Spinal cord (tissue), 10 donors: Measurements from ENCODE around the gene HJV. TPM values are rescaled to one million over a fixed set of nuclear protein-coding genes. Genes with fewer than 3 reads are reported as not detected.

Experiments
- DNase-seq, 6 donors: peaks; one replicate each; pipeline versions ENCODE4 v3.0.0 to v3.0.0-alpha.2; 2013 to 2015; ENCODE audit warnings: low spot score in 6 of 6, low read depth in 4 of 6
- H3K27ac ChIP-seq: one replicate; pipeline ENCODE4 v1.5.1; 2013; ENCODE audit warnings: low read depth, low read length, control low read depth
- H3K27me3 ChIP-seq: one replicate; pipeline ENCODE4 v1.6.1; 2013; ENCODE audit warnings: low read length; ENCODE audit not compliant: control insufficient read depth, insufficient read depth
- H3K36me3 ChIP-seq: one replicate; pipeline ENCODE4 v1.6.1; 2013; ENCODE audit warnings: low read length; ENCODE audit not compliant: control insufficient read depth, insufficient read depth
- H3K4me1 ChIP-seq: one replicate; pipeline ENCODE4 v1.6.1; 2013; ENCODE audit warnings: low read length; ENCODE audit not compliant: control insufficient read depth, insufficient read depth
- H3K4me3 ChIP-seq: one replicate; pipeline ENCODE4 v1.5.1; 2013; ENCODE audit warnings: low read depth, low read length, control low read depth
- H3K9me3 ChIP-seq: one replicate; pipeline ENCODE4 v1.6.1; 2013; ENCODE audit warnings: low read length; ENCODE audit not compliant: control insufficient read depth, insufficient read depth
- WGBS: methylation state at CpG from one replicate; pipeline ENCODE4 v1.1.5; 2013; ENCODE audit warnings: missing lambda C conversion rate; ENCODE audit not compliant: insufficient coverage; 5-methylcytosine and 5-hydroxymethylcytosine counted together
- polyA plus RNA-seq, 2 donors: library from polyadenylated mRNA; unstranded; fragments of 120-200 nt; gene quantifications; one replicate each; pipeline ENCODE4 v1.2.1, GENCODE V29; 2013; ENCODE audit not compliant: insufficient read length in 2 of 2
- total RNA-seq, 2 donors: library from RNA; depleted of rRNA in 1 of 2; stranded (reverse); fragments of 120-200 nt in 1 of 2; fragments of >200 nt in 1 of 2; gene quantifications; one replicate each; pipeline versions ENCODE4 v1.2.3 to v1.2.4, GENCODE V29; 2013 to 2014
- donor health status: healthy.

The HJV gene
- total and polyA plus RNA-seq, 4 donors = 0.30 to 0.44 TPM; not detected in 2

- Histone ChIP-seq H3K9me3 (no peaks in the 10 kb centered on the region), H3K36me3 (no peaks in the 10 kb centered on the region), H3K4me1 (peaks cover 9% of the 10 kb centered on the region), H3K4me3 (no peak overlapping the region), H3K27me3 (peaks cover 39% of the 10 kb centered on the region), H3K27ac (no peak overlapping the region)
- DNase-seq = no peak
- no CpG with 5 or more reads among the region's 7 CpGs for WGBS
Measured at GRCh38 chr1:146022403-146023127, 1.0 kb upstream of the HJV start.

- 89% methylated on average over 1 of the region's 1 CpG for WGBS
- no peak overlapping the region for H3K27ac ChIP-seq
- H3K27me3 ChIP-seq = peaks cover 39% of the 10 kb centered on the region
- no peaks in the 10 kb centered on the region for H3K36me3 ChIP-seq
- H3K4me1 ChIP-seq = peaks cover 9% of the 10 kb centered on the region
- DNase-seq = no peak
- H3K9me3 ChIP-seq = no peaks in the 10 kb centered on the region
- no peak overlapping the region for H3K4me3 ChIP-seq
Measured at GRCh38 chr1:146021050-146021445, 487 bp downstream of the HJV start.

DNA sequence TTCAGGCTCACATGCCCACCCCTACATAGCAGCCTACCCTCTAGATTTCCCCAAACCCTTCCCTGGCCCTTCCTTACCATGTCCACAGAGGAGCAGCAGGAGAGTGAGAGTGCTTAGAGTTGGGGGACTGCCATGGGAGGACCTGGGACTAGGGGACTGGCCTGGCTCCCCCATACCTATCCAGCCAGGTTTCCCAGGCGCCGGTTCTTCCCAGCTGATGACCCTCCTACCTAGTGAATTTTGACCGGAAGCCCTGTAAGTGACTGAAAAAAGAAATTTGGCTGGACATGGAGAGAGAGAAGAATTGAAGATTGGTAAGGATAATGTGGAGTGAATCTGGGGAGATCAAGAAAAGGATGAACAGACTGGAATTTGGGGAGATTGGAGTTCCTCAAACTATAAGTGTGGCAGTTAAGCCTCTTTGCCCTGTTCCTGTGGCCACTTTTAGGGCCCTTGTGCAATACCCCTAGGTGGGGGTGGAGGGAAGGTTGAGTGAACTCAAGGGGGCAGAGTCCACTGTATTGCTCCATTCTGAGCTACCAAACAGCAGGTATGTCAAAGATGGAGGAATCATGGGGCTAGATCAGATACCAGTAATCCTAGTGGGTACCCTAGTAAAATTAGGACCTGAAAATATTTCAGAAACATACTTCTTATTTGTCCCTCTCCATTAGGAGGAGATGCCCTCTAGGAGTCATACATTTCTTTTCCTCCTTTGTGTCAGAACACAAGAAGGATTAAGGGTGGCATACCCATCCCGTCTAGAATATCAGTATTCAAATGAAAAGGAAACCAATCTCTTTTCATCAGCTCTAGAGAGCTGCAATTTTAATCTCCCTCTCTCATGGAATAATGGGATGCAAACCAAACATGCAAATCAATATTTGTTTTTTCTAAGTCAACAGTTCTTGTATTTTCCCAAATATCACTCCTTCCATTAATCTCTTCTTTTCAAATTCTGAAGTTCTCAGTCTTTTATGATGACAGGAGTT is 1.2 kb downstream of the HJV start:
- peaks cover 39% of the 10 kb centered on the region for H3K27me3 ChIP-seq
- peaks cover 9% of the 10 kb centered on the region for H3K4me1 ChIP-seq
- 81% methylated on average over 1 of the region's 4 CpGs for WGBS
- no peaks in the 10 kb centered on the region for H3K9me3 ChIP-seq
- H3K27ac ChIP-seq = no peak overlapping the region
- no peaks in the 10 kb centered on the region for H3K36me3 ChIP-seq
- no peak for DNase-seq
- no peak overlapping the region for H3K4me3 ChIP-seq

DNA sequence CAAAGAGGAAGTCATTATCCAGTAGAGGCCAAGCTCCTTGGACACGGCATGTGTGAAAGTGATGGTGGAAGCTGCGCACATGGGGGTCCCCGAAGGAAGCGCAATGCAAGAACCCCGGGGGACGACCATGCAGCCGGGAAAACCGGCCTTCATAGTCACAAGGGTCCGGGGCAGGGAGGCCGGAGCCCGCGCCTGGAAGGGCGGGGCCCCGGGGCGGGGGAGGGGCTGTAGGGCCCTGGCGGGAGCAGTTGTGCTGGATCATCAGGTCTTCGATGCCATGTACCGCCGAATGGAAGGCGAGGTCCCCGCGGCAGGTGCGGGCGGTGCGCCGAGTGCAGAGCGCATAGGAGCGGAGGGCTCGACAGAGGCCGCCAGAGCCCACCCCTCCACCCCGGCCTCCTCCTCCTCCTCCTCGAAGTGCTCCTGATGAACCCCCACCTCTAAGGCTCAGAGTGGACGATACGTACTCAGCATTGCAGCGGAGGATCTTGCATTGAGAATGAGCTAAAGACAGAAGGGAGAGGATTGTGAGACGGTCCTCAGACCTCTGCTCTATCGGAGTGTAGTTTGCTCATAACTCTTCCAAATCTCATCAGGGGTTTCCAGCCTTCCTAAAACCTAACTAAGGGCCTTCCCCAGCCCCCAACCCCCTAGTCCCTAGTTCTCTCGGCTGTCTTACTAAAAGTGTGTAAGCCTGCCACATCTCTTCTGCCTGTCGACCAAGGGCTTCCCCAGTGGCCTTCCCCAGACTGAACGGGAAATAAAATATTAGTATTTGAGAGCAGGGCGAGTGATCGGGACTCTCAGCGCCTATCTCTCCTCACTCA is 2.1 kb downstream of the HJV start:
- H3K4me1 ChIP-seq = peaks cover 9% of the 10 kb centered on the region
- H3K27me3 ChIP-seq = peaks cover 39% of the 10 kb centered on the region
- no peak overlapping the region for H3K27ac ChIP-seq
- peak in 1 of 6 donors; percentile 23 for DNase-seq
- peak overlapping the region; percentile 9 for H3K4me3 ChIP-seq
- WGBS = 10% methylated on average over 33 of the region's 43 CpGs
- H3K36me3 ChIP-seq = no peaks in the 10 kb centered on the region
- no peaks in the 10 kb centered on the region for H3K9me3 ChIP-seq

DNA sequence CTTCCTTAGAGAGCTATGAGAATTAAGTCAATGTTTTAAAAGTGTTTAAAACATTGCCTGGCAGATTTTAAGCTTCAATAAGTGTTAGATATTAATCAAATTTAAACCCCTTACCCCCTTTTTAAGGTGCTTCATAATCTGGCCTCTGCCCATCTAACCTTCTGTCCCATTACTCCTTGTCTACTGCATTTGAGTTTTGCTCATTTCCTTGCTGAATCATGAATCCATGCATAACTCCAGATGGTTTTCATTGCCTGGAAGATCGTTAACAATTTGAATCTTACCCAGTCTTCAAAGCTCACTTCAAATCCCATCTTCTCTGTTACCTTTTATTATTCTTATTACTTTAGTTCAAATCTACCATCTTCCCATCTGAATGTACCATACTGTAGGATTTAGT is 4.6 kb downstream of the HJV start:
- Histone ChIP-seq H3K4me3 (no peak overlapping the region), H3K9me3 (no peaks in the 10 kb centered on the region), H3K27ac (no peak overlapping the region), H3K36me3 (no peaks in the 10 kb centered on the region), H3K27me3 (peaks cover 39% of the 10 kb centered on the region), H3K4me1 (peaks cover 9% of the 10 kb centered on the region)
- WGBS = 43% methylated on average over 1 of the region's 1 CpG
- no peak for DNase-seq

DNA sequence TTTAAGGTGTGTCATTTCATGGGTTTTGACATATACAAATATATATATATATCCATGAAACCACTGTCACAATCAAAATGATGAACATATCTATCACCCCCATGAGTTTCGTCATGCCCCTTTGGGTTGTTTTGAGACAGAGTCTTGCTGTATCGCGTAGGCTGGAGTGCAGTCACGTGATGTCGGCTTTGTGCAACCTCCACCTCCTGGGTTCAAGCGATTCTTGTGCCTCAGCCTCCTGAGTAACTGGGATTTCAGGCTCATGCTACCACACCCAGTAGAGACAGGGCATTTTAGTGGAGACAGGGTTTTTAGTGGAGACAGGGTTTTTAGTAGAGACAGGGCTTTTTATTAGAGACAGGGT is 8.0 kb downstream of the HJV start:
- WGBS = 75% methylated on average over 5 of the region's 6 CpGs
- H3K27ac ChIP-seq = no peak overlapping the region
- H3K27me3 ChIP-seq = peaks cover 8% of the 10 kb centered on the region
- H3K36me3 ChIP-seq = no peaks in the 10 kb centered on the region
- H3K4me3 ChIP-seq = no peak overlapping the region
- no peaks in the 10 kb centered on the region for H3K4me1 ChIP-seq
- H3K9me3 ChIP-seq = no peaks in the 10 kb centered on the region
- no peak for DNase-seq

DNA sequence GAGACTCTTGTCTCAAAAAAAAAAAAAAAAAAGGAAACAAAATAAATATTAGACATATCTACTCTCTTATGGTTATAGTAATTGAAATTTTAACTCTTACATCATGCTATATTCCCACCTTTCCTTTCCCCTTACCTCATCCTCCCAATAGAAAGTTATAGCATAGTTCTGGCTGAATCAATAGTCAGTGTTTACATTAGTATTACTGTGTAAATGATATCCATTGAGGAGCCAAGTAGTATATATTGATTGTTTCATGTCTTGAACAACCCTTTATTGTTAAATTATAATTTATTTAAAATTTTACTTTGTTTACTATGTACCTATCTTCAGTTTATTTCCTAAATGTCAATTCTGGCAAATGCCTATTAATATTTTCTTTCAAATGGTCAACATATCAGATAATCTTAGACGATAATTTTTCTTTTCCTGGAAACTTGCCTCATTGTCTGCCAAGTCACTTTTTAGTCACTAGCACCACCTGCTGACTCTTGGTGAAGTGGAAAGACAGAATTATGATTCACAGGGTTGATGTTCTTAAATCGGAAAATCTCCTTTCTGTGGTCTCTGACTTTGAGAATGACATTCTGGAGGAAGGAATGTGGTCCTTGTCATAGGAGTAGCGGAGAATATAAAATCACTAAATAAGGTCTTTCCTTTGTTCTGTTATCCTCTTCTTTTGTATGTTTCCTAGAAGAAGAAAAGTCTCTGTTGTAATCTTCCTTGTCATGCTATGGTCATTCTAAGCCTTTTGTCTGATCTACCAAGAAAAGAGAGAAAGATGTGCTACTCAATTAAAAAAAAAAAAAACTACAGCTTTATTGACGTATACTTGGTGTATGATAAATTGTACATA is 8.6 kb downstream of the HJV start:
- H3K27me3 ChIP-seq = peaks cover 2% of the 10 kb centered on the region
- no peaks in the 10 kb centered on the region for H3K36me3 ChIP-seq
- no CpG with 5 or more reads among the region's 4 CpGs for WGBS
- no peaks in the 10 kb centered on the region for H3K9me3 ChIP-seq
- H3K4me1 ChIP-seq = no peaks in the 10 kb centered on the region
- H3K27ac ChIP-seq = no peak overlapping the region
- peak in 4 of 6 donors; percentile 45 to 91 (median 66) for DNase-seq
- no peak overlapping the region for H3K4me3 ChIP-seq

DNA sequence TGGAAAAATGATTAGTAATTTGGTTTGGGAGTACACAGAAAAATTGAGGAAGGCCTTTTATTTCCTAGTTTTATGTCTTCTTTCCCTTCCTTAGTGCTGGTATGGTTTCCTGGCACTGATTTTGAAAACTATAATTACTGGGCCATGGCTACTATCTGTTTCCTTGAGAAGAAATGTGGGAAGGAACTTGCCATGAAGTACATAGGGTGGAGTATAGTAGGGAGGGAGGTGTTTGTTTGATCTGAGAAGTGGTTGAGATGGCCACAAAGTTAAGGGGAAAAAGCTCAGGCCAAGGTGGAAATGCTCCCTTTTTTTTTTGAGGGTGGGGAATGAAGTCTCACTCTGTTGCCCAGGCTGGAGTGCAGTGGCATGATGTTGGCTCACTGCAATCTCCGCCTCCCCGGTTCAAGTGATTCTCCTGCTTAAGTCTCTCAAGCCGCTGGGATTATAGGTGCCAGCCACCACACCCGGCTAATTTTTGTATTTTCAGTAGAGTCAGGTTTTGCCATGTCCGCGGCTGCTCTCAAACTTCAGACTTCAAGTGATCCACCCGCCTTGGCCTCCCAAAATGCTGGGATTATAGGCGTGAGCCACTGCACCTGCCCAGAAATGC is 11.3 kb downstream of the HJV start:
- Histone ChIP-seq H3K36me3 (no peaks in the 10 kb centered on the region), H3K27ac (no peak overlapping the region), H3K9me3 (no peaks in the 10 kb centered on the region), H3K4me3 (no peak overlapping the region), H3K27me3 (no peaks in the 10 kb centered on the region), H3K4me1 (no peaks in the 10 kb centered on the region)
- 96% methylated on average over 8 of the region's 8 CpGs for WGBS
- DNase-seq = no peak
